Bladder microvascular endothelial cell (primary cell): ENCODE data around the gene RSL24D1. TPM values are rescaled to one million over a fixed set of nuclear protein-coding genes. Genes with fewer than 3 reads are reported as not detected.

Experiments used
- total RNA-seq: library from RNA; depleted of rRNA; stranded (reverse); fragments of >200 nt; gene quantifications from 2 replicates; pipeline ENCODE4 v1.2.3, GENCODE V29; 2014

RSL24D1 gene
- total RNA-seq: 45.0 and 55.3 TPM in 2 replicates

GRCh38 chr15:55196458-55197361 is at the start of gene RSL24D1:
Gene RSL24D1, minus strand, starts transcription at chr15:55196941. Its CDS starts 51 bp downstream, at chr15:55196890.

Other genes starting within 250 kb of the RSL24D1 start
- gene RAB27A, start 92.9 kb upstream of the RSL24D1 start, total RNA-seq: 6.0 and 12.0 TPM in 2 replicates
- 5.0 and 5.3 TPM in 2 replicates for gene PIGBOS1, start 122.2 kb upstream of the RSL24D1 start, total RNA-seq
- 4.4 and 9.9 TPM in 2 replicates for gene PIGB, start 122.3 kb upstream of the RSL24D1 start, total RNA-seq
- gene CCPG1, start 211.4 kb upstream of the RSL24D1 start, total RNA-seq: 29.6 and 62.9 TPM in 2 replicates
- gene PIERCE2, start 211.6 kb upstream of the RSL24D1 start, total RNA-seq: 0.32 and 1.2 TPM in 2 replicates